Activated CD8-positive, alpha-beta memory T cell treated with anti-CD3 and anti-CD28 coated beads for 1 hour (primary cell): ENCODE data around the gene IL17A.

ENCODE experiments used
- DNase-seq, 2 donors: peaks; one replicate each; pipeline ENCODE4 v3.0.0-alpha.2; 2020; ENCODE audit warnings: low read depth in 1 of 2; ENCODE audit errors: extremely low read depth in 1 of 2

The IL17A gene

GRCh38 chr6:52210227-52210626 is 24.1 kb downstream of the IL17A start:
- no peak for DNase-seq

- no peak for DNase-seq
These were observed 27.0 kb downstream of the IL17A start for GRCh38 chr6:52213127-52213526.

GRCh38 chr6:52215787-52216186 is 29.6 kb downstream of the IL17A start:
- no peak for DNase-seq

- no peak for DNase-seq
These were observed 30.9 kb downstream of the IL17A start for GRCh38 chr6:52216932-52217575.

- no peak for DNase-seq
These were observed 31.6 kb downstream of the IL17A start for GRCh38 chr6:52217761-52218160.

GRCh38 chr6:52221302-52221701 is 35.1 kb downstream of the IL17A start:
- DNase-seq, result no peak

- DNase-seq, result no peak
These were observed 41.3 kb downstream of the IL17A start for GRCh38 chr6:52227495-52227894.

- DNase-seq, result no peak
These were observed 44.5 kb downstream of the IL17A start for GRCh38 chr6:52230685-52231084.

- no peak for DNase-seq
These were observed 45.4 kb downstream of the IL17A start for GRCh38 chr6:52231406-52232127.

- no peak for DNase-seq
These were observed 46.8 kb downstream of the IL17A start for GRCh38 chr6:52233005-52233404.

GRCh38 chr6:52233975-52234823 is 48.0 kb downstream of the IL17A start:
- no peak for DNase-seq
